ENCODE measurements around the gene GPHA2.
A peak's percentile ranks its signal among the peaks of the same experiment; 100 is the strongest.

The GPHA2 gene

GRCh38 chr11:64930340-64930739 lies 5.4 kb downstream of the GPHA2 start:
- DNase-seq (ENCODE audit: low spot score) = no peak

- no peak for DNase-seq (ENCODE audit: low spot score)
Observed at GRCh38 chr11:64929625-64930024, 6.1 kb downstream of the GPHA2 start.

GRCh38 chr11:64928957-64929356 lies 6.7 kb downstream of the GPHA2 start:
- DNase-seq (ENCODE audit: low spot score) = no peak

- no peak for DNase-seq (ENCODE audit: low spot score)
Observed at GRCh38 chr11:64926689-64927088, 9.0 kb downstream of the GPHA2 start.

GRCh38 chr11:64925536-64926436 lies 9.9 kb downstream of the GPHA2 start:
- DNase-seq (ENCODE audit: low spot score) = no peak

- peak; percentile 47 for DNase-seq (ENCODE audit: low spot score)
Observed at GRCh38 chr11:64924910-64925284, 10.8 kb downstream of the GPHA2 start.

GRCh38 chr11:64923944-64924909 lies 11.5 kb downstream of the GPHA2 start, which contains the start of gene PPP2R5B:
PPP2R5B (plus strand) TSS chr11:64924689; CDS start chr11:64925735, 1,046 bp downstream.
- peak; percentile 95 for DNase-seq (ENCODE audit: low spot score)

GRCh38 chr11:64923151-64923661 lies 12.5 kb downstream of the GPHA2 start:
- no peak for DNase-seq (ENCODE audit: low spot score)

- no peak for DNase-seq (ENCODE audit: low spot score)
Observed at GRCh38 chr11:64921384-64921783, 14.3 kb downstream of the GPHA2 start.

GRCh38 chr11:64920124-64920523 lies 15.6 kb downstream of the GPHA2 start:
- DNase-seq (ENCODE audit: low spot score) = no peak

- no peak for DNase-seq (ENCODE audit: low spot score)
Observed at GRCh38 chr11:64919627-64920026, 16.1 kb downstream of the GPHA2 start.

- DNase-seq (ENCODE audit: low spot score) = no peak
Observed at GRCh38 chr11:64918017-64918416, 17.7 kb downstream of the GPHA2 start.

- no peak for DNase-seq (ENCODE audit: low spot score)
Observed at GRCh38 chr11:64917663-64917995, 18.1 kb downstream of the GPHA2 start.

GRCh38 chr11:64916775-64917662 lies 18.7 kb downstream of the GPHA2 start, which contains the start of gene ATG2A:
ATG2A (minus strand) TSS chr11:64917209; CDS start chr11:64917135, 74 bp downstream.
- DNase-seq (ENCODE audit: low spot score) = peak; percentile 97

GRCh38 chr11:64916040-64916774 lies 19.5 kb downstream of the GPHA2 start:
- peak; percentile 71 for DNase-seq (ENCODE audit: low spot score)

GRCh38 chr11:64915376-64915887 lies 20.3 kb downstream of the GPHA2 start:
- no peak for DNase-seq (ENCODE audit: low spot score)

- no peak for DNase-seq (ENCODE audit: low spot score)
Observed at GRCh38 chr11:64914123-64914522, 21.6 kb downstream of the GPHA2 start.

- no peak for DNase-seq (ENCODE audit: low spot score)
Observed at GRCh38 chr11:64913171-64913727, 22.4 kb downstream of the GPHA2 start.

GRCh38 chr11:64911689-64912088 lies 24.0 kb downstream of the GPHA2 start:
- DNase-seq (ENCODE audit: low spot score) = no peak

GRCh38 chr11:64911142-64911541 lies 24.6 kb downstream of the GPHA2 start:
- DNase-seq (ENCODE audit: low spot score) = no peak

Data from HuH-7.5 (cell line).